ENCODE measurements around the gene PTPRR.

Gene PTPRR

DNA sequence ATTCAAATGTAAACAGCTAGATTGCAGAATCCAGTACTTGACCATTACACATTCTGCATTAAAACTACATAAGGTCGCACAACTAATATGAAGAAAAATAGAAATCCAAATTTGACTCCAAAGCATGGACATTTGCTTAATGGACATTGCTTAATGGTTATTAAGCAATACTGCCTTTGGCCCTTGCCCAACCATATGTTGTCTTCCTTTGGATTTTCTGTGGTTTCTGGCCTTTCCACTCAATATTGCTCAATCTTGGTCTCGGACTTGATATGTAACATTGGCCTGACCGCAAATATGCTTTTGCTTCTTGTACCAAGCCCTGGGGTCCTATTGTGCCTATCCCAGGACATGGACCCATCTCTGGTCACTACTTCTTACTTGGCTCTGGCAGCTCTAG is 67.2 kb downstream of the PTPRR start:
- TF ChIP-seq, protein P1, sequence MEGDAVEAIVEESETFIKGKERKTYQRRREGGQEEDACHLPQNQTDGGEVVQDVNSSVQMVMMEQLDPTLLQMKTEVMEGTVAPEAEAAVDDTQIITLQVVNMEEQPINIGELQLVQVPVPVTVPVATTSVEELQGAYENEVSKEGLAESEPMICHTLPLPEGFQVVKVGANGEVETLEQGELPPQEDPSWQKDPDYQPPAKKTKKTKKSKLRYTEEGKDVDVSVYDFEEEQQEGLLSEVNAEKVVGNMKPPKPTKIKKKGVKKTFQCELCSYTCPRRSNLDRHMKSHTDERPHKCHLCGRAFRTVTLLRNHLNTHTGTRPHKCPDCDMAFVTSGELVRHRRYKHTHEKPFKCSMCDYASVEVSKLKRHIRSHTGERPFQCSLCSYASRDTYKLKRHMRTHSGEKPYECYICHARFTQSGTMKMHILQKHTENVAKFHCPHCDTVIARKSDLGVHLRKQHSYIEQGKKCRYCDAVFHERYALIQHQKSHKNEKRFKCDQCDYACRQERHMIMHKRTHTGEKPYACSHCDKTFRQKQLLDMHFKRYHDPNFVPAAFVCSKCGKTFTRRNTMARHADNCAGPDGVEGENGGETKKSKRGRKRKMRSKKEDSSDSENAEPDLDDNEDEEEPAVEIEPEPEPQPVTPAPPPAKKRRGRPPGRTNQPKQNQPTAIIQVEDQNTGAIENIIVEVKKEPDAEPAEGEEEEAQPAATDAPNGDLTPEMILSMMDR (IDR thresholded peaks at IDR 0.05; ENCODE audit: low read depth, low read length) = no peak
- DNase-seq (ENCODE audit: extremely low read depth, low read depth) = peak; percentile 76

DNA sequence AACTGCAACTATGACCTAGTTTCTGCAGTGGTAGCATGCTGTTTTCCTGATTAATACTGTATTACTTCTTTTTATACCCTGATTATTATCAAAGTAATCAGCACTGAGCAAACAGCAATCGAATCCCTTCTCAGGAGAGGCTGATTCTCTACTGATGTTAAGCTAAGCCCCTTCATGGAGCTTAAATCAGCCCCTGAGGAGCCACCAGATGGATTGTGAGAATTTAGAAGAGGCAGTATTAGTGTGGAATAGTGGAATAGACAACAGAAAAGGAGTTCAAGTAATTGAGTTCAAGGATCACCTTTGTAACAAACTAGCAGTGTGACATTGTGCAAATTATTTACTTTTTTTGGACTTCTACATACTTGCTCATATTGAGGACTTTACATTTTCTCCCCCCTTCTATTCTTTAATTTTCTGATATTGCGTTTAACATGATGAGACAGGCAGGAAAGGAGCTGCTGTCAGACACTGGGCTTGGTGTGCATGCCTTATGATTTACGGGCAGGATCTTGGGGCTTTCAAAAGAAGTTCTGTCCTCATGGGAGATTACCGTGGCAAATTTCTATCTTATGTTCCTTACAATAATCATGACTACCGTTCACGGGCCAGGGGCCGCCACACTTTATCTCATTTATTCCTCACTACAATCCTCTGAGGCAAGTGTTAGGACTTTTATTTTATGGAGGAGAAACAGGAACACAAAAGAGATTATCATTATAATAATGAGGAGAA is 68.0 kb downstream of the PTPRR start:
- TF ChIP-seq, protein P1 (IDR thresholded peaks at IDR 0.05; ENCODE audit: low read depth, low read length) = no peak
- no peak for DNase-seq (ENCODE audit: extremely low read depth, low read depth)

DNA sequence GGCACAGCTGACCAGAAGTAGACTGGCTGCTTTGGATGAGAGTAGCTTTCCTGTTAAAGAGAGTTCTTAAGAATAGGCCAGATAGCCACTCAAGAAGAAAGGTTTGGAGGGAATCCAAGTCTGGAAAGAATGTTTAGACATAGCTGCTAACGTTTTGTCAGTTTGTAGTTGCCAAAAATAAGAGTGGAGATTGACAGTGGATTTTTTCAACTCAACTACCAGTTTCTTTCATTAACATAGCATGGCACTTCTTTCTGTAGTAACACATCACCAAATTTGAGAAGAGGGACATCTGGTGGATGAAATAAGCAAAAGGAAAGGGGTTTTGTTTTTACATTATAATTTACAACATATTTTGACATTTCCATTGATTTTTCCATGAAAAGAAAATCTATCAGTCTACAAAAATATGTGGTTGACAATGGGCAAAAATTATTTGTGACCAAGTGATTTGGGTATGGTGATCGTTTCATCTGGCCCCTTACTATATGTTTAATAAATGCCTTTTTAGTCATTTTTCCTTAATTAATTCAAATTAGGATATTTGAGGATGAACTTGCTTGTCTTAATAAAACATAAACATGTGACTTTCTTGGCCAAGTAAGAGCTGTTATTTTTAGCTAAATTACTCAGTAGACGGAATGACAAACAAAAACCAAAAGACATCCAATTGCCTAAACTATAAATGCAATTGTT is 71.1 kb downstream of the PTPRR start:
- no peak for DNase-seq (ENCODE audit: extremely low read depth, low read depth)
- TF ChIP-seq, protein P1 (IDR thresholded peaks at IDR 0.05; ENCODE audit: low read depth, low read length) = peak; percentile 50

DNA sequence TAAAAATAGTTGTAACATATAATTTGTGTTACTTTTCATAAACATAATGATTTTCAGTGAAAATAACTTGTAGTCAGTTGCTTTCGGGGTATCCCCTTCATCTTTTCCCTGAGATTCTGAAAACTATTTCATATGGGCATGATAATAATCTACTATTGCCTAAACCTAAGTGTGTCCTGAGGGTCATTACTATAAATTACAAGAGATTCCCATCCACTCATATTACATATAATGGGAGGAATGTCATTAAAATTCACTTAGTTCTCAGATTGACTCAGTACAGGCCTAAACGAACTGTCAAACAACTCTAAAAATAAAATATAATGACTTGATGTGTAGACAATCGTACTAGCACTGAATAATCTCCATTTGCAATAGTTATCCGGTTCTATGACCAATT is 72.7 kb downstream of the PTPRR start:
- no peak for DNase-seq (ENCODE audit: extremely low read depth, low read depth)
- TF ChIP-seq, protein P1 (IDR thresholded peaks at IDR 0.05; ENCODE audit: low read depth, low read length) = no peak

DNA sequence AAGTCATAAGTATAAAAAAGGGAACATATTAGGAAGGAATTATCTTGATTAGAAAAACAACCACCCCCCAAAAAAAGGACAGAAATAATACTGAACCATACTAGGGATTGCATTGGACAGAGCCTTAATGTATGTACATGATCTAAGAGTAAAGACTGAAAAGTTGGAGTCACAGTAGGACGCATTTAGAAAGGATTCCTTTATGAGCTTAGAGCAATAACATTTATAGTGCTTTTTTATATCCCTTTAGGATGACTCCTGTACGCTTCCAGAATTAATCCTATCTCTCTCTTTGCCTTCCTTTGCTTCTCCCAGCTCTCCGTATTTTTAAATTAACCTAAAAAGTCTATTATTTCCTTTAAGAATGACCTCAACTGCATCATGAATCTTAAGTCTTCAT is 75.3 kb downstream of the PTPRR start:
- DNase-seq (ENCODE audit: extremely low read depth, low read depth) = no peak
- TF ChIP-seq, protein P1 (IDR thresholded peaks at IDR 0.05; ENCODE audit: low read depth, low read length) = no peak

DNA sequence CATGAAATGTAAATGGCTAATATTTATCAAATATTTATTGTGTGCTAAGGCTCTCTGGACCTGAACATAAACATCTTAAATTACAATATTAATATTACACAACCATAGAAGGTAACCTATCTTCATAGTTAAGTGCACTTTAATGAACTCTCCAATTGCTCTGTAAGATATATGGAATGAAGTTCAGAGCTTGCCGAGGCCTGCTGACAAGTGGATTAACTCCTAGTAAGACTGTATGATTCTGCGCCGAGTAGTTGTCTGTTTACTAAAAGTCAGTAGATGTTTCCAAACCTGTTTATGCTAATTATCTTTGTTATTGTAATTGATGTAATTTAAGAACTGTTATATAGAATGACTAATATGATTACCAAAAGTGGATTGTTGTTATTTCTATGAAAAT is 77.2 kb downstream of the PTPRR start:
- DNase-seq (ENCODE audit: extremely low read depth, low read depth) = no peak
- TF ChIP-seq, protein P1 (IDR thresholded peaks at IDR 0.05; ENCODE audit: low read depth, low read length) = no peak

DNA sequence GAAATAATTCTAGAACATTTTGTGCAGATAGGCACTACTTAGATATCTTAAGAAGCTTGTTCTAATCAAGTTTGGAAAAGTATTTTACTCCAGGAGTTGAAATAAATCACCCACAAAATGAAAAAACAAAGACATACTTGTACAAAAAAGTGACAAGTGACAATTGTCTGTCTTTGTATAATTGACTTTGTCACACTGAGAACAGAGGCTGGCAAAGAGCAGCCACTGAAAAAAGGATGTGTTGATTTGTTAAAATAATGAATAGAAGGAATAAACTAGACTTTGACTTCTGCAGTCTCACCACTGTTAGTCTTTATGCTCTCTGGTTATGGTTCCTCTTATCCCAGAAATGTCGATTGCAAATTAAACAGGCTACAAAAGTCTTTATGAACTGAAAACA is 77.6 kb downstream of the PTPRR start:
- DNase-seq (ENCODE audit: extremely low read depth, low read depth) = no peak
- TF ChIP-seq, protein P1 (IDR thresholded peaks at IDR 0.05; ENCODE audit: low read depth, low read length) = no peak

Measured in AG09319 (cell line).